ENCODE results near the gene SLC7A5.
"Not testable (repeated sequence)": the region's sequence is repeated elsewhere in the genome, so short reads cannot be mapped to it uniquely, and the experiment has no call there.

The SLC7A5 gene

GRCh38 chr16:87858151-87858993 lies 10.9 kb downstream of the SLC7A5 start:
- not testable (repeated sequence) for H3K4me3 ChIP-seq (ENCODE audit: extremely low read depth, insufficient read depth, low read length, poor library complexity, severe bottlenecking); H3K9me3 ChIP-seq (ENCODE audit: control insufficient read depth, low read length); H3K27ac ChIP-seq (ENCODE audit: low read depth, low read length, severe bottlenecking)
- Histone ChIP-seq H3K36me3 (ENCODE audit: control insufficient read depth, insufficient read depth, low read length) (peaks cover 21% of the 10 kb centered on the region), H3K4me1 (ENCODE audit: control insufficient read depth, insufficient read depth, low read length, poor library complexity, severe bottlenecking) (peaks cover 46% of the 10 kb centered on the region)
- WGBS, 2 experiments (ENCODE audit: insufficient coverage in 2 of 2), result 92 to 96% methylated on average over 18 to 24 of the region's 27 CpGs

GRCh38 chr16:87856791-87857228 lies 12.5 kb downstream of the SLC7A5 start:
- 92% methylated on average over 12 to 15 of the region's 15 CpGs for WGBS, 2 experiments (ENCODE audit: insufficient coverage in 2 of 2)
- Histone ChIP-seq H3K4me1 (ENCODE audit: control insufficient read depth, insufficient read depth, low read length, poor library complexity, severe bottlenecking) (peaks cover 61% of the 10 kb centered on the region), H3K4me3 (ENCODE audit: extremely low read depth, insufficient read depth, low read length, poor library complexity, severe bottlenecking) (no peak overlapping the region), H3K27ac (ENCODE audit: low read depth, low read length, severe bottlenecking) (no peak overlapping the region), H3K36me3 (ENCODE audit: control insufficient read depth, insufficient read depth, low read length) (peaks cover 22% of the 10 kb centered on the region), H3K9me3 (ENCODE audit: control insufficient read depth, low read length) (no peaks in the 10 kb centered on the region)

- Histone ChIP-seq H3K4me3 (ENCODE audit: extremely low read depth, insufficient read depth, low read length, poor library complexity, severe bottlenecking) (no peak overlapping the region), H3K4me1 (ENCODE audit: control insufficient read depth, insufficient read depth, low read length, poor library complexity, severe bottlenecking) (peaks cover 63% of the 10 kb centered on the region), H3K9me3 (ENCODE audit: control insufficient read depth, low read length) (no peaks in the 10 kb centered on the region), H3K27ac (ENCODE audit: low read depth, low read length, severe bottlenecking) (no peak overlapping the region), H3K36me3 (ENCODE audit: control insufficient read depth, insufficient read depth, low read length) (peaks cover 22% of the 10 kb centered on the region)
- WGBS, 2 experiments (ENCODE audit: insufficient coverage in 2 of 2), result 86 to 88% methylated on average over 17 to 21 of the region's 26 CpGs
Measured at GRCh38 chr16:87855852-87856715, 13.2 kb downstream of the SLC7A5 start.

- H3K36me3 ChIP-seq (ENCODE audit: control insufficient read depth, insufficient read depth, low read length), result peaks cover 31% of the 10 kb centered on the region
- no peak overlapping the region for H3K27ac ChIP-seq (ENCODE audit: low read depth, low read length, severe bottlenecking)
- H3K9me3 ChIP-seq (ENCODE audit: control insufficient read depth, low read length), result no peaks in the 10 kb centered on the region
- WGBS, 2 experiments (ENCODE audit: insufficient coverage in 2 of 2), result 90 to 96% methylated on average over 20 to 21 of the region's 22 CpGs
- no peak overlapping the region for H3K4me3 ChIP-seq (ENCODE audit: extremely low read depth, insufficient read depth, low read length, poor library complexity, severe bottlenecking)
- peaks cover 62% of the 10 kb centered on the region for H3K4me1 ChIP-seq (ENCODE audit: control insufficient read depth, insufficient read depth, low read length, poor library complexity, severe bottlenecking)
Measured at GRCh38 chr16:87854907-87855683, 14.2 kb downstream of the SLC7A5 start.

- peak overlapping the region; percentile 66 for H3K27ac ChIP-seq (ENCODE audit: low read depth, low read length, severe bottlenecking)
- no peaks in the 10 kb centered on the region for H3K9me3 ChIP-seq (ENCODE audit: control insufficient read depth, low read length)
- H3K4me3 ChIP-seq (ENCODE audit: extremely low read depth, insufficient read depth, low read length, poor library complexity, severe bottlenecking), result no peak overlapping the region
- H3K36me3 ChIP-seq (ENCODE audit: control insufficient read depth, insufficient read depth, low read length), result peaks cover 35% of the 10 kb centered on the region
- WGBS, 2 experiments (ENCODE audit: insufficient coverage in 2 of 2), result 81 to 96% methylated on average over 12 to 14 of the region's 21 CpGs
- H3K4me1 ChIP-seq (ENCODE audit: control insufficient read depth, insufficient read depth, low read length, poor library complexity, severe bottlenecking), result peaks cover 62% of the 10 kb centered on the region
Measured at GRCh38 chr16:87854053-87854906, 15.0 kb downstream of the SLC7A5 start.

- peaks cover 66% of the 10 kb centered on the region for H3K4me1 ChIP-seq (ENCODE audit: control insufficient read depth, insufficient read depth, low read length, poor library complexity, severe bottlenecking)
- no peaks in the 10 kb centered on the region for H3K9me3 ChIP-seq (ENCODE audit: control insufficient read depth, low read length)
- no peak overlapping the region for H3K4me3 ChIP-seq (ENCODE audit: extremely low read depth, insufficient read depth, low read length, poor library complexity, severe bottlenecking)
- WGBS, 2 experiments (ENCODE audit: insufficient coverage in 2 of 2), result 18 to 29% methylated on average over 17 to 20 of the region's 25 CpGs
- peak overlapping the region; percentile 99 for H3K27ac ChIP-seq (ENCODE audit: low read depth, low read length, severe bottlenecking)
- peaks cover 42% of the 10 kb centered on the region for H3K36me3 ChIP-seq (ENCODE audit: control insufficient read depth, insufficient read depth, low read length)
Measured at GRCh38 chr16:87853411-87854052, 15.8 kb downstream of the SLC7A5 start.

- Histone ChIP-seq H3K9me3 (ENCODE audit: control insufficient read depth, low read length) (no peaks in the 10 kb centered on the region), H3K4me3 (ENCODE audit: extremely low read depth, insufficient read depth, low read length, poor library complexity, severe bottlenecking) (no peak overlapping the region), H3K36me3 (ENCODE audit: control insufficient read depth, insufficient read depth, low read length) (peaks cover 58% of the 10 kb centered on the region), H3K4me1 (ENCODE audit: control insufficient read depth, insufficient read depth, low read length, poor library complexity, severe bottlenecking) (peaks cover 73% of the 10 kb centered on the region), H3K27ac (ENCODE audit: low read depth, low read length, severe bottlenecking) (peak overlapping the region; percentile 99)
- WGBS, 2 experiments (ENCODE audit: insufficient coverage in 2 of 2), result 87 to 91% methylated on average over 14 to 17 of the region's 21 CpGs
Measured at GRCh38 chr16:87851601-87852000, 17.7 kb downstream of the SLC7A5 start.

- Histone ChIP-seq H3K9me3 (ENCODE audit: control insufficient read depth, low read length) (no peaks in the 10 kb centered on the region), H3K36me3 (ENCODE audit: control insufficient read depth, insufficient read depth, low read length) (peaks cover 62% of the 10 kb centered on the region), H3K27ac (ENCODE audit: low read depth, low read length, severe bottlenecking) (no peak overlapping the region), H3K4me3 (ENCODE audit: extremely low read depth, insufficient read depth, low read length, poor library complexity, severe bottlenecking) (no peak overlapping the region), H3K4me1 (ENCODE audit: control insufficient read depth, insufficient read depth, low read length, poor library complexity, severe bottlenecking) (peaks cover 70% of the 10 kb centered on the region)
- 87 to 91% methylated on average over 14 of the region's 14 CpGs for WGBS, 2 experiments (ENCODE audit: insufficient coverage in 2 of 2)
Measured at GRCh38 chr16:87851141-87851587, 18.1 kb downstream of the SLC7A5 start.
